HepG2 (cell line): Measurements from ENCODE around the gene NECTIN2. TPM values are rescaled to one million over a fixed set of nuclear protein-coding genes. Genes with fewer than 3 reads are reported as not detected.

Source experiments
- BCL6 ChIP-seq: IDR thresholded peaks from 2 replicates; pipeline ENCODE4 v1.6.1; 2016; ENCODE audit warnings: missing genetic modification reagents, missing compliant biosample characterization
- CC2D1A ChIP-seq: sonication (generic); formaldehyde crosslinking; IDR thresholded peaks from 2 replicates; pipeline ENCODE4 v1.8.1; 2023; ENCODE audit warnings: mild to moderate bottlenecking, missing genetic modification reagents
- CSRNP2 ChIP-seq: sonication (generic); formaldehyde crosslinking; conservative IDR thresholded peaks from 2 replicates; pipeline ENCODE4 v1.8.0; 2022; ENCODE audit warnings: low read depth, missing genetic modification reagents
- DNMT3B ChIP-seq: conservative IDR thresholded peaks from 2 replicates; pipeline ENCODE4 v1.6.1; 2016; ENCODE audit warnings: missing biosample characterization, control low read depth
- ETV5 ChIP-seq: IDR thresholded peaks from 2 replicates; pipeline ENCODE4 v1.6.1; 2018; ENCODE audit warnings: missing biosample characterization, missing genetic modification reagents, inconsistent platforms, borderline replicate concordance
- FOXP4 ChIP-seq: sonication (generic); formaldehyde crosslinking; IDR thresholded peaks from 2 replicates; pipeline ENCODE4 v1.4.0; 2020; ENCODE audit warnings: missing genetic modification reagents
- GRHL1 ChIP-seq: sonication (generic); formaldehyde crosslinking; conservative IDR thresholded peaks from 2 replicates; pipeline ENCODE4 v1.8.0; 2022; ENCODE audit warnings: missing genetic modification reagents
- HDAC1 ChIP-seq: sonication (generic); formaldehyde crosslinking; IDR thresholded peaks from 2 replicates; pipeline ENCODE4 v1.5.1; 2020; ENCODE audit warnings: mild to moderate bottlenecking, missing genetic modification reagents
- HOXA5 ChIP-seq: sonication (generic); formaldehyde crosslinking; IDR thresholded peaks from 2 replicates; pipeline ENCODE4 v1.4.0; 2020; ENCODE audit warnings: missing genetic modification reagents
- IKZF4 ChIP-seq: sonication (generic); formaldehyde crosslinking; IDR thresholded peaks from 2 replicates; pipeline ENCODE4 v1.5.1; 2020; ENCODE audit warnings: borderline replicate concordance, mild to moderate bottlenecking, low read depth, missing genetic modification reagents; ENCODE audit errors: not compliant biosample characterization
- PHF8 ChIP-seq: sonication (generic); formaldehyde crosslinking; IDR thresholded peaks from 2 replicates; pipeline ENCODE4 v1.5.0; 2020; ENCODE audit warnings: missing genetic modification reagents
- SALL1 ChIP-seq: sonication (generic); formaldehyde crosslinking; IDR thresholded peaks from 2 replicates; pipeline ENCODE4 v1.8.0; 2022; ENCODE audit warnings: mild to moderate bottlenecking, missing genetic modification reagents
- SMARCE1 ChIP-seq: fragments of 450-650 bp; IDR thresholded peaks from 2 replicates; pipeline ENCODE4 v1.6.1; 2017; ENCODE audit warnings: borderline replicate concordance
- SNAPC5 ChIP-seq: sonication (generic); formaldehyde crosslinking; IDR thresholded peaks from 2 replicates; pipeline ENCODE4 v1.8.1; 2023; ENCODE audit warnings: mild to moderate bottlenecking, missing genetic modification reagents, borderline replicate concordance
- STAG1 ChIP-seq: sonication (generic); formaldehyde crosslinking; IDR thresholded peaks from 2 replicates; pipeline ENCODE4 v1.4.0; 2020; ENCODE audit warnings: missing genetic modification reagents
- SYNCRIP ChIP-seq: fragments of 200-400 bp; formaldehyde crosslinking; IDR thresholded peaks from 2 replicates; pipeline ENCODE4 v1.6.1; 2018; ENCODE audit warnings: mild to moderate bottlenecking, low read depth, low read length; ENCODE audit not compliant: insufficient read depth
- ZBTB7A ChIP-seq: sonication (generic); formaldehyde crosslinking; IDR thresholded peaks from 2 replicates; pipeline ENCODE4 v1.8.0; 2022; ENCODE audit warnings: mild to moderate bottlenecking, missing genetic modification reagents
- ZFP1 ChIP-seq: IDR thresholded peaks from 2 replicates; pipeline ENCODE4 v1.6.1; 2016
- ZMAT3 ChIP-seq: sonication (generic); formaldehyde crosslinking; conservative IDR thresholded peaks from 2 replicates; pipeline ENCODE4 v1.7.0; 2021; ENCODE audit warnings: missing genetic modification reagents
- ZNF143 ChIP-seq: sonication (generic); formaldehyde crosslinking; IDR thresholded peaks from 2 replicates; pipeline ENCODE4 v1.4.0; 2020; ENCODE audit warnings: missing genetic modification reagents
- ZNF3 ChIP-seq: IDR thresholded peaks from 2 replicates; pipeline ENCODE4 v1.7.0; 2017; ENCODE audit warnings: inconsistent platforms
- ZNF552 ChIP-seq: sonication (generic); formaldehyde crosslinking; IDR thresholded peaks from 2 replicates; pipeline ENCODE4 v1.9.0; 2022; ENCODE audit warnings: missing genetic modification reagents, mild to moderate bottlenecking, borderline replicate concordance
- ZNF598 ChIP-seq: sonication (generic); formaldehyde crosslinking; IDR thresholded peaks from 2 replicates; pipeline ENCODE4 v1.5.1; 2020; ENCODE audit warnings: mild to moderate bottlenecking, missing genetic modification reagents, borderline replicate concordance
- ZNF792 ChIP-seq: IDR thresholded peaks from 2 replicates; pipeline ENCODE4 v1.6.1; 2016
- ZSCAN12 ChIP-seq: sonication (generic); formaldehyde crosslinking; IDR thresholded peaks from 2 replicates; pipeline ENCODE4 v1.9.0; 2021; ENCODE audit warnings: mild to moderate bottlenecking, missing genetic modification reagents
- ZSCAN22 ChIP-seq: sonication (generic); formaldehyde crosslinking; IDR thresholded peaks from 2 replicates; pipeline ENCODE4 v1.4.0; 2020; ENCODE audit warnings: mild to moderate bottlenecking, missing genetic modification reagents
- ZSCAN29 ChIP-seq: sonication (generic); formaldehyde crosslinking; conservative IDR thresholded peaks from 2 replicates; pipeline ENCODE4 v1.4.0; 2020; ENCODE audit warnings: mild to moderate bottlenecking, missing genetic modification reagents
- polyA plus RNA-seq, 8 experiments: library from polyadenylated mRNA; depleted of rRNA in 3 of 8; stranded (reverse) in 7 of 8; unstranded in 1 of 8; fragments of >200 nt; fragmentation: Illumina TruSeq in 4 of 8; extraction: Trizol in 4 of 8; gene quantifications; 2 replicates each; pipeline versions ENCODE4 v1.2.1 to v1.2.3, GENCODE V29; 2011 to 2016; ENCODE audit warnings: low read depth in 4 of 8, missing spikeins in 1 of 8, mixed read lengths in 1 of 8; ENCODE audit not compliant: insufficient read depth in 1 of 8
- total RNA-seq, 5 experiments: library from RNA; depleted of rRNA; stranded (reverse); fragments of >200 nt; fragmentation: Illumina TruSeq; extraction: Trizol; gene quantifications; 2 replicates each; pipeline ENCODE4 v1.2.3, GENCODE V29; 2016; ENCODE audit warnings: low read depth in 1 of 5

Gene NECTIN2
- total and polyA plus RNA-seq, 2 of the 13 experiments (the other 11 are each of a cell fraction or from before 2014, with no cell fraction given), result 75.4 to 114 TPM

GRCh38 chr19:44847144-44848035 is 1.3 kb downstream of the NECTIN2 start (continued):
- TF ChIP-seq FOXP4 (CRISPR knock-in tag), result no peak
- no peak for TF ChIP-seq ZNF598 (CRISPR knock-in tag)
- no peak for TF ChIP-seq STAG1 (CRISPR knock-in tag)
- TF ChIP-seq SALL1 (CRISPR knock-in tag), result 0 out of 2 replicates have a peak, but pooled peaks have one; percentile 6
- no peak for TF ChIP-seq ZMAT3 (CRISPR knock-in tag)
- 0 out of 2 replicates have a peak, but pooled peaks have one; percentile 14 for TF ChIP-seq ZNF792 (CRISPR knock-in tag)
- no peak for TF ChIP-seq CSRNP2 (CRISPR knock-in tag)
- peak; percentile 36; the same call in 1 of the 2 replicates for TF ChIP-seq ZBTB7A (CRISPR knock-in tag)
- TF ChIP-seq ZNF552 (CRISPR knock-in tag), result no peak
- no peak for TF ChIP-seq SNAPC5
- TF ChIP-seq ZNF143 (CRISPR knock-in tag), result no peak
- TF ChIP-seq ZSCAN29 (CRISPR knock-in tag), result peak; percentile 59; the same call in 1 of the 2 replicates
- no peak for TF ChIP-seq ZSCAN22 (CRISPR knock-in tag)
- TF ChIP-seq CC2D1A (CRISPR knock-in tag), result no peak
- TF ChIP-seq ZSCAN12 (CRISPR knock-in tag), result no peak
- no peak for TF ChIP-seq GRHL1 (CRISPR knock-in tag)
- TF ChIP-seq BCL6 (CRISPR knock-in tag), result peak; percentile 32
- TF ChIP-seq ZFP1 (CRISPR knock-in tag), result no peak
- TF ChIP-seq ETV5 (CRISPR knock-in tag), result no peak; the same call in 1 of the 2 replicates
- no peak for TF ChIP-seq DNMT3B (CRISPR knock-in tag)
- TF ChIP-seq SYNCRIP, result no peak
- TF ChIP-seq SMARCE1, result no peak
- no peak for TF ChIP-seq HOXA5 (CRISPR knock-in tag)
- TF ChIP-seq ZNF3 (CRISPR knock-in tag), result no peak
- TF ChIP-seq PHF8, result no peak
- TF ChIP-seq IKZF4 (CRISPR knock-in tag), result peak; percentile 2
- TF ChIP-seq HDAC1 (CRISPR knock-in tag), result peak; percentile 49
